ENCODE data around the gene RNF40. TPM values are rescaled to one million over a fixed set of nuclear protein-coding genes. Genes with fewer than 3 reads are reported as not detected.

RNF40 gene
- total RNA-seq, 1 experiment from 2014 or later: 64.1 TPM

DNA sequence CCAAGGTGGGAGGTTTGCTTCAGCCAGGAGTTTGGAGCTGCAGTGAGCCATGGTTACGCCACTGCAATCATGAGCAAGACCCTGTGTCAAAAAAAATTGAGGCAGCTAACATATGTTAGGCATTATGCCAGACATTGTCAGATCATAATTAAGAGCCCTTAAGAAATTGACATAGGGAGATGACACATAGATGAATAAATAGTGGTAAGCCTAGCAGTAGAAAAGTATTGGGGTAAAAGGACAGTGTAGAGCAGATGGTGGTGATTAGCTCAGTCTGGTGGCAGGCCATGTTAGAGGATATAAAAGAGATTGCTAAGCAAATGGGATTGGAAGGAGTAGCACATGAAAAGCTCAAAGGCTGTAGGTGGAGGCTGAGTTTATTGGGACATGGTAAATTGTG is 40.5 kb upstream of the RNF40 start:
- intact Hi-C loops (cut with micrococcal nuclease): no loop called here
- ChIA-PET POLR2A (ENCODE audit: unreplicated experiment) (no interaction called here), CTCF (interaction anchor here (0.6 to 0.8 kb wide), 2 partner anchors 16 to 26 kb away, joined by 3 to 6 read pairs; no protein-coding TSS in a partner anchor)
- H3K4me1 ChIP-seq (ENCODE audit: insufficient read depth, low read length): peaks cover 25% of the 10 kb centered on the region
- ATAC-seq (peak; percentile 95), DNase-seq (peak; percentile 91)
- H3K9ac ChIP-seq (ENCODE audit: low read length): peak overlapping the region; percentile 71
- H4K20me1 ChIP-seq (ENCODE audit: low read length): no peaks in the 10 kb centered on the region
- H3K9me3 ChIP-seq (ENCODE audit: low read length): no peaks in the 10 kb centered on the region
- BruUV-seq (replicated peaks): no TSS peak
- H3K27ac ChIP-seq (ENCODE audit: low read length): peak overlapping the region; percentile 96
- H3K9me2 ChIP-seq (replicated peaks; ENCODE audit: low read length): no peaks in the 10 kb centered on the region
- no peak for TF ChIP-seq EZH2 (IDR thresholded peaks at IDR 0.05; ENCODE audit: low read length, unreplicated experiment)
- no peak for TF ChIP-seq EZH2phosphoT487 (IDR thresholded peaks at IDR 0.05; ENCODE audit: borderline replicate concordance, low read length)
- TF ChIP-seq, protein P1, sequence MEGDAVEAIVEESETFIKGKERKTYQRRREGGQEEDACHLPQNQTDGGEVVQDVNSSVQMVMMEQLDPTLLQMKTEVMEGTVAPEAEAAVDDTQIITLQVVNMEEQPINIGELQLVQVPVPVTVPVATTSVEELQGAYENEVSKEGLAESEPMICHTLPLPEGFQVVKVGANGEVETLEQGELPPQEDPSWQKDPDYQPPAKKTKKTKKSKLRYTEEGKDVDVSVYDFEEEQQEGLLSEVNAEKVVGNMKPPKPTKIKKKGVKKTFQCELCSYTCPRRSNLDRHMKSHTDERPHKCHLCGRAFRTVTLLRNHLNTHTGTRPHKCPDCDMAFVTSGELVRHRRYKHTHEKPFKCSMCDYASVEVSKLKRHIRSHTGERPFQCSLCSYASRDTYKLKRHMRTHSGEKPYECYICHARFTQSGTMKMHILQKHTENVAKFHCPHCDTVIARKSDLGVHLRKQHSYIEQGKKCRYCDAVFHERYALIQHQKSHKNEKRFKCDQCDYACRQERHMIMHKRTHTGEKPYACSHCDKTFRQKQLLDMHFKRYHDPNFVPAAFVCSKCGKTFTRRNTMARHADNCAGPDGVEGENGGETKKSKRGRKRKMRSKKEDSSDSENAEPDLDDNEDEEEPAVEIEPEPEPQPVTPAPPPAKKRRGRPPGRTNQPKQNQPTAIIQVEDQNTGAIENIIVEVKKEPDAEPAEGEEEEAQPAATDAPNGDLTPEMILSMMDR (conservative IDR thresholded peaks at IDR 0.05; ENCODE audit: low read depth, low read length): no peak
- no peaks in the 10 kb centered on the region for H3K27me3 ChIP-seq (ENCODE audit: low read length)
- peaks cover 59% of the 10 kb centered on the region for H3K79me2 ChIP-seq (ENCODE audit: low read length)
- H3K36me3 ChIP-seq (ENCODE audit: low read depth, low read length): peaks cover 63% of the 10 kb centered on the region
- H3K4me3 ChIP-seq (ENCODE audit: low read length): peak overlapping the region; percentile 17; the same call in 1 of the 2 replicates
- H3K4me2 ChIP-seq (ENCODE audit: low read length): peak overlapping the region; percentile 69
- H2AFZ ChIP-seq (ENCODE audit: low read length): no peak overlapping the region
- no peaks in the 10 kb centered on the region for H3F3A ChIP-seq (ENCODE audit: low read length, unreplicated experiment)

DNA sequence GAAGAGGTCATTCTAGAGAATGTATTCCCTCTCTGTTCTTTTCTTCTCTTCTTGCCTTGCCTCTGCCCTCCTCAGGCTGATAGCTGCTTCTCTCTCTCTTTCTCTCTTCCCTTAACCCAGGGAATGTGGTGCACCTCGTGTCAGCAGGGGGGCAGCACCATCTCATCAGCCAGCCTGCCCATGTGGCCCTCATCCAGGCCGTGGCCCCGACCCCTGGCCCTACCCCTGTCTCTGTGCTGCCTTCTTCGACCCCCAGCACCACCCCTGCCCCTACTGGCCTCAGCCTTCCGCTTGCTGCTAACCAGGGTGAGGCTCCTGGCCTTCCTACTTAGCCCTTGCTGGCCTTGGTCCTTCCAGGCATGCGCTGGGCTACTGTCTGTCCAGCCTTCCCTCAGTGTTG is 39.7 kb upstream of the RNF40 start:
- POLR2A ChIA-PET (ENCODE audit: unreplicated experiment): no interaction called here
- Histone ChIP-seq H3K36me3 (ENCODE audit: low read depth, low read length) (peaks cover 55% of the 10 kb centered on the region), H2AFZ (ENCODE audit: low read length) (no peak overlapping the region), H3K9me3 (ENCODE audit: low read length) (no peaks in the 10 kb centered on the region), H3K27ac (ENCODE audit: low read length) (peak overlapping the region; percentile 96), H3K4me1 (ENCODE audit: insufficient read depth, low read length) (peaks cover 25% of the 10 kb centered on the region), H3F3A (ENCODE audit: low read length, unreplicated experiment) (no peaks in the 10 kb centered on the region), H4K20me1 (ENCODE audit: low read length) (no peaks in the 10 kb centered on the region), H3K4me3 (ENCODE audit: low read length) (no peak overlapping the region), H3K9me2 (replicated peaks; ENCODE audit: low read length) (no peaks in the 10 kb centered on the region), H3K79me2 (ENCODE audit: low read length) (peaks cover 56% of the 10 kb centered on the region), H3K9ac (ENCODE audit: low read length) (peak overlapping the region; percentile 71), H3K4me2 (ENCODE audit: low read length) (peak overlapping the region; percentile 69), H3K27me3 (ENCODE audit: low read length) (no peaks in the 10 kb centered on the region)
- no peak for ATAC-seq
- intact Hi-C loops (cut with micrococcal nuclease): no loop called here
- CTCF ChIA-PET: no interaction called here
- BruUV-seq (replicated peaks): no TSS peak
- DNase-seq: no peak
- no peak for TF ChIP-seq EZH2phosphoT487 (IDR thresholded peaks at IDR 0.05; ENCODE audit: borderline replicate concordance, low read length)
- TF ChIP-seq, protein P1 (conservative IDR thresholded peaks at IDR 0.05; ENCODE audit: low read depth, low read length): peak; percentile 18; the same call in 1 of the 2 replicates
- no peak for TF ChIP-seq EZH2 (IDR thresholded peaks at IDR 0.05; ENCODE audit: low read length, unreplicated experiment)

DNA sequence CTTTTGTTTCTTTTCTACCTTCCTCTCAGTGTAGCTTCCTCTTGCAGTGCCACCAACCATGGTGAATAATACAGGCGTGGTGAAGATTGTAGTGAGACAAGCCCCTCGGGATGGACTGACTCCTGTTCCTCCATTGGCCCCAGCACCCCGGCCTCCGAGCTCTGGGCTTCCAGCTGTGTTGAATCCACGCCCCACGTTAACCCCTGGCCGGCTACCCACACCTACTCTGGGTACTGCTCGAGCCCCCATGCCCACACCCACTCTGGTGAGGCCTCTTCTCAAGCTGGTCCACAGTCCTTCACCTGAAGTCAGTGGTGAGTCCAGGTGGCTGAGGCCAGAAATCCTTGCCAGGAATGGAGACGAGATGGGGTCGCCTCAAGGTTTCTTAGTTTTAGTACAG is 39.2 kb upstream of the RNF40 start:
- Histone ChIP-seq H3K4me2 (ENCODE audit: low read length) (no peak overlapping the region), H3F3A (ENCODE audit: low read length, unreplicated experiment) (no peaks in the 10 kb centered on the region), H4K20me1 (ENCODE audit: low read length) (no peaks in the 10 kb centered on the region), H3K9ac (ENCODE audit: low read length) (no peak overlapping the region), H3K9me2 (replicated peaks; ENCODE audit: low read length) (no peaks in the 10 kb centered on the region), H3K27ac (ENCODE audit: low read length) (peak overlapping the region; percentile 96; the same call in 1 of the 2 replicates), H3K36me3 (ENCODE audit: low read depth, low read length) (peaks cover 54% of the 10 kb centered on the region), H3K9me3 (ENCODE audit: low read length) (no peaks in the 10 kb centered on the region), H3K4me3 (ENCODE audit: low read length) (no peak overlapping the region), H3K4me1 (ENCODE audit: insufficient read depth, low read length) (peaks cover 25% of the 10 kb centered on the region), H2AFZ (ENCODE audit: low read length) (no peak overlapping the region), H3K79me2 (ENCODE audit: low read length) (peaks cover 51% of the 10 kb centered on the region), H3K27me3 (ENCODE audit: low read length) (no peaks in the 10 kb centered on the region)
- no peak for ATAC-seq
- BruUV-seq (replicated peaks): no TSS peak
- POLR2A ChIA-PET (ENCODE audit: unreplicated experiment): no interaction called here
- CTCF ChIA-PET: no interaction called here
- no peak for DNase-seq
- intact Hi-C loops (cut with micrococcal nuclease): no loop called here
- TF ChIP-seq EZH2 (IDR thresholded peaks at IDR 0.05; ENCODE audit: low read length, unreplicated experiment) (no peak), EZH2phosphoT487 (IDR thresholded peaks at IDR 0.05; ENCODE audit: borderline replicate concordance, low read length) (no peak)
- TF ChIP-seq, protein P1 (conservative IDR thresholded peaks at IDR 0.05; ENCODE audit: low read depth, low read length): no peak
